IPS DF 6.9 (cell line): ENCODE results near the gene HLA-E.
"Not testable (repeated sequence)": the region's sequence is repeated elsewhere in the genome, so short reads cannot be mapped to it uniquely, and the experiment has no call there.

Source experiments
- DNase-seq: peaks from one replicate; pipeline ENCODE4 v3.0.0-alpha.2; 2013; ENCODE audit warnings: low read depth, low spot score
- H3K27ac ChIP-seq: one replicate; pipeline ENCODE4 v1.5.1; 2013; ENCODE audit warnings: low read length, control low read depth
- H3K27me3 ChIP-seq: 2 replicates; pipeline ENCODE4 v1.6.1; 2013; ENCODE audit warnings: mild to moderate bottlenecking, low read length; ENCODE audit not compliant: control insufficient read depth, insufficient read depth
- H3K36me3 ChIP-seq: 2 replicates; pipeline ENCODE4 v1.6.1; 2013; ENCODE audit warnings: low read length; ENCODE audit not compliant: control insufficient read depth, insufficient read depth
- H3K4me1 ChIP-seq: 2 replicates; pipeline ENCODE4 v1.6.1; 2013; ENCODE audit warnings: low read length; ENCODE audit not compliant: control insufficient read depth, insufficient read depth
- H3K4me3 ChIP-seq: 2 replicates; pipeline ENCODE4 v1.5.1; 2013; ENCODE audit warnings: mild to moderate bottlenecking, low read length
- H3K9me3 ChIP-seq: 2 replicates; pipeline ENCODE4 v1.6.1; 2013; ENCODE audit warnings: low read length, inconsistent platforms; ENCODE audit not compliant: control insufficient read depth, insufficient read depth
- WGBS: extraction: QIAGEN DNeasy Blood & Tissue Kit; methylation state at CpG from one replicate; pipeline ENCODE4 v1.1.7; 2013; ENCODE audit warnings: mixed read lengths, missing lambda C conversion rate; ENCODE audit not compliant: insufficient read length, insufficient coverage; 5-methylcytosine and 5-hydroxymethylcytosine counted together

Gene HLA-E

GRCh38 chr6:30520522-30520921 lies 31.2 kb downstream of the HLA-E start:
- H3K4me1 ChIP-seq: no peaks in the 10 kb centered on the region
- no peak for DNase-seq
- no peaks in the 10 kb centered on the region for H3K36me3 ChIP-seq
- WGBS: no CpG with 5 or more reads among the region's 6 CpGs
- H3K27ac ChIP-seq: no peak overlapping the region
- H3K4me3 ChIP-seq: no peak overlapping the region
- no peaks in the 10 kb centered on the region for H3K9me3 ChIP-seq
- no peaks in the 10 kb centered on the region for H3K27me3 ChIP-seq

GRCh38 chr6:30521082-30521481 lies 31.8 kb downstream of the HLA-E start:
- H3K27ac ChIP-seq: not testable (repeated sequence)
- WGBS: no CpG with 5 or more reads among the region's 7 CpGs

GRCh38 chr6:30521952-30522351 lies 32.6 kb downstream of the HLA-E start:
- not testable (repeated sequence) for DNase-seq, H3K9me3 ChIP-seq

More at GRCh38 chr6:30521082-30521481, 31.8 kb downstream of the HLA-E start:
- not testable (repeated sequence) for H3K36me3 ChIP-seq, H3K4me3 ChIP-seq, DNase-seq, H3K4me1 ChIP-seq, H3K9me3 ChIP-seq, H3K27me3 ChIP-seq

GRCh38 chr6:30526444-30526843 lies 37.1 kb downstream of the HLA-E start:
- DNase-seq: not testable (repeated sequence)

More at GRCh38 chr6:30521952-30522351, 32.6 kb downstream of the HLA-E start:
- H3K27ac ChIP-seq, H3K27me3 ChIP-seq, H3K4me3 ChIP-seq, H3K36me3 ChIP-seq, H3K4me1 ChIP-seq: not testable (repeated sequence)
- no CpG with 5 or more reads among the region's 5 CpGs for WGBS

GRCh38 chr6:30529349-30529875 lies 40.1 kb downstream of the HLA-E start:
- H3K9me3 ChIP-seq, H3K4me3 ChIP-seq, H3K27me3 ChIP-seq, H3K27ac ChIP-seq, DNase-seq, H3K4me1 ChIP-seq, H3K36me3 ChIP-seq: not testable (repeated sequence)
- WGBS: no CpG with 5 or more reads among the region's 17 CpGs

More at GRCh38 chr6:30526444-30526843, 37.1 kb downstream of the HLA-E start:
- H3K4me1 ChIP-seq, H3K27me3 ChIP-seq, H3K36me3 ChIP-seq, H3K27ac ChIP-seq, H3K4me3 ChIP-seq, H3K9me3 ChIP-seq: not testable (repeated sequence)
- WGBS: no CpG with 5 or more reads among the region's 3 CpGs

- no peak for DNase-seq
- no peaks in the 10 kb centered on the region for H3K4me1 ChIP-seq
- no peaks in the 10 kb centered on the region for H3K9me3 ChIP-seq
- WGBS: no CpG with 5 or more reads among the region's 2 CpGs
- no peaks in the 10 kb centered on the region for H3K27me3 ChIP-seq
- H3K36me3 ChIP-seq: no peaks in the 10 kb centered on the region
- no peak overlapping the region for H3K4me3 ChIP-seq
- no peak overlapping the region for H3K27ac ChIP-seq
Observed at GRCh38 chr6:30530014-30530413, 40.7 kb downstream of the HLA-E start.

- Histone ChIP-seq H3K4me1 (no peaks in the 10 kb centered on the region), H3K9me3 (no peaks in the 10 kb centered on the region), H3K27ac (no peak overlapping the region), H3K36me3 (no peaks in the 10 kb centered on the region), H3K4me3 (no peak overlapping the region), H3K27me3 (no peaks in the 10 kb centered on the region)
- no CpG with 5 or more reads among the region's 15 CpGs for whole genome bisulfite sequencing
- DNase-seq: no peak
Observed at GRCh38 chr6:30533460-30534294, 44.4 kb downstream of the HLA-E start.

- Histone ChIP-seq H3K4me3 (no peak overlapping the region), H3K27me3 (no peaks in the 10 kb centered on the region), H3K4me1 (no peaks in the 10 kb centered on the region), H3K9me3 (no peaks in the 10 kb centered on the region), H3K36me3 (no peaks in the 10 kb centered on the region), H3K27ac (no peak overlapping the region)
- no CpG with 5 or more reads among the region's 3 CpGs for WGBS
- no peak for DNase-seq
Observed at GRCh38 chr6:30537931-30538330, 48.6 kb downstream of the HLA-E start.

GRCh38 chr6:30541515-30542403 lies 52.5 kb downstream of the HLA-E start:
- H3K4me3 ChIP-seq: peak overlapping the region; percentile 45; the same call in 1 of the 2 replicates
- no CpG with 5 or more reads among the region's 23 CpGs for WGBS
- H3K4me1 ChIP-seq: no peaks in the 10 kb centered on the region
- H3K36me3 ChIP-seq: peaks cover 3% of the 10 kb centered on the region
- DNase-seq: no peak
- no peak overlapping the region for H3K27ac ChIP-seq
- H3K27me3 ChIP-seq: no peaks in the 10 kb centered on the region
- H3K9me3 ChIP-seq: no peaks in the 10 kb centered on the region

GRCh38 chr6:30542404-30542725 lies 53.1 kb downstream of the HLA-E start:
- DNase-seq: no peak

More at GRCh38 chr6:30542404-30542725, 53.1 kb downstream of the HLA-E start:
- H3K27ac ChIP-seq: no peak overlapping the region
- H3K27me3 ChIP-seq: no peaks in the 10 kb centered on the region
- peaks cover 8% of the 10 kb centered on the region for H3K36me3 ChIP-seq
- H3K4me3 ChIP-seq: no peak overlapping the region
- WGBS: 100% methylated on average over 1 of the region's 4 CpGs
- H3K4me1 ChIP-seq: no peaks in the 10 kb centered on the region
- H3K9me3 ChIP-seq: no peaks in the 10 kb centered on the region
